Measurements from ENCODE around the gene LRCH1.

LRCH1 gene

GRCh38 chr13:46627462-46627861 lies 74.5 kb downstream of the LRCH1 start:
- H3K4me1 ChIP-seq (ENCODE audit: control insufficient read depth, insufficient read depth, low read length), result peaks cover 27% of the 10 kb centered on the region
- H3K4me3 ChIP-seq (ENCODE audit: low read length), result no peak overlapping the region
- H3K9ac ChIP-seq (ENCODE audit: low read length), result no peak overlapping the region
- H3K9me3 ChIP-seq (ENCODE audit: control insufficient read depth, low read length), result no peaks in the 10 kb centered on the region
- H3K27me3 ChIP-seq (ENCODE audit: control insufficient read depth, insufficient read depth, low read length), result no peaks in the 10 kb centered on the region
- no peaks in the 10 kb centered on the region for H3K36me3 ChIP-seq (ENCODE audit: control insufficient read depth, insufficient read depth, low read length)

DNA sequence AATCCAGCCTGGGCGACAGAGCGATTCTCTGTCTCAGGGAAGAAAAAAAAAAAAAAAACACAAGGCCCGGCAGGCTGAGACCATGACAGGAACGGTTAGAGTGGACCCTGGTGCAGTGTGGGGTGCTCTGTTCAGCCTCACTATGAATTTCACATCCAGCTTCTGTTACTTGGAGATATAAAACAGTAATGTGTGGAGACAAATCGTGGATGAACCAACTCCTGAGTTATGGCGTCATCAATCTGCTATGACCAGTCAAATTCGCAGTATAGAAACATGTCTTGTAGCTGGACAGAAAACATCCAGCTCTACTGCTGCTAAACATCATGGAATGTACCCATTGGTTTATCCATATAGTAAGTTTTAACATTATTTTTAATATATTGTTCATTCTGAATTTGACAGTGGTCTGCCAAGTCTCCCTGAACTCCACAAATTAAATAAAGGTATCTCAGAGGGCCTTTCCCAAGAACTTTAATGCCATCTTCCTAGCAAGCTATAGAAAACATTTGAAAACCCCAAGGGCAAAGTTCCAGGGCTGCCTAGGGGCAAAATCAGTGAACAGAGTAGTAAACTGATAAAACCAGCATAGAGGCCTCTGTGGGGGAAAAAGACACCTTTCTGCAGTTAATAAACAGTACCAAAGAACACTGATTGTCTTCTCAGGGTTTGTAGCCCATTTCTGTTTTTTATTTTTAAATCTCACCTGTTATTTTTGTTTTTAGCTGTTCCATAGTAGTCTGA lies 75.8 kb downstream of the LRCH1 start:
- peaks cover 27% of the 10 kb centered on the region for H3K4me1 ChIP-seq (ENCODE audit: control insufficient read depth, insufficient read depth, low read length)
- no peaks in the 10 kb centered on the region for H3K27me3 ChIP-seq (ENCODE audit: control insufficient read depth, insufficient read depth, low read length)
- no peaks in the 10 kb centered on the region for H3K36me3 ChIP-seq (ENCODE audit: control insufficient read depth, insufficient read depth, low read length)
- H3K9me3 ChIP-seq (ENCODE audit: control insufficient read depth, low read length), result no peaks in the 10 kb centered on the region
- H3K9ac ChIP-seq (ENCODE audit: low read length), result no peak overlapping the region
- H3K4me3 ChIP-seq (ENCODE audit: low read length), result no peak overlapping the region

DNA sequence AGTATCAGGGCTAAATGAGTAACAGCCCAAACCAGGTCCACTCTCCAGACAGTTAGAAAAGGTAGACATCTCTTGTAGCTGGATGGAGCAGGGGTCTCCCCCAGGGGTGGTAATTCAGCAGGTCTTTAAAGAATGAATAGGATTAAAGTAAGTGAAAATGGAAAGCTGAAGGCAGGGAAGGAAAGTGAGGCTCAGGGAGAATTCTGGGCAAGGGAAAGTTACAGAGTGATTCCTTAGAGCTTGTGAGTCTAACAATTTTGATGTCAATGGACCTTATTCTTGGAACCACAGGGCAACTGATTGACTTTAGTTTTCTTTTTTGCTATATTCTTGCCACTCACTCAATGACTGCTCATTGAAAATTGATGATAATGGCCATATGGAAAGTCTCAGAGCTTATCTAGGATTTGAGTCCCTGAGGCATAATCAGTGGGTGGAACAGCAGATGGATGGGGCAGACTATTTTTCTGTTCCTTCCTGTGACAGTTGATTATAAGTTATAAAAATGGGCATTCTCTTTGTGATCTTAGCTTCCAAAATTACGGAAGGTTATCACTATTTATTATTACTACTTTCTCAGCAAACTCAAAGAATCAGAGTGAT lies 76.9 kb downstream of the LRCH1 start:
- no peak overlapping the region for H3K9ac ChIP-seq (ENCODE audit: low read length)
- no peaks in the 10 kb centered on the region for H3K9me3 ChIP-seq (ENCODE audit: control insufficient read depth, low read length)
- peaks cover 27% of the 10 kb centered on the region for H3K4me1 ChIP-seq (ENCODE audit: control insufficient read depth, insufficient read depth, low read length)
- H3K27me3 ChIP-seq (ENCODE audit: control insufficient read depth, insufficient read depth, low read length), result no peaks in the 10 kb centered on the region
- H3K4me3 ChIP-seq (ENCODE audit: low read length), result no peak overlapping the region
- H3K36me3 ChIP-seq (ENCODE audit: control insufficient read depth, insufficient read depth, low read length), result no peaks in the 10 kb centered on the region

DNA sequence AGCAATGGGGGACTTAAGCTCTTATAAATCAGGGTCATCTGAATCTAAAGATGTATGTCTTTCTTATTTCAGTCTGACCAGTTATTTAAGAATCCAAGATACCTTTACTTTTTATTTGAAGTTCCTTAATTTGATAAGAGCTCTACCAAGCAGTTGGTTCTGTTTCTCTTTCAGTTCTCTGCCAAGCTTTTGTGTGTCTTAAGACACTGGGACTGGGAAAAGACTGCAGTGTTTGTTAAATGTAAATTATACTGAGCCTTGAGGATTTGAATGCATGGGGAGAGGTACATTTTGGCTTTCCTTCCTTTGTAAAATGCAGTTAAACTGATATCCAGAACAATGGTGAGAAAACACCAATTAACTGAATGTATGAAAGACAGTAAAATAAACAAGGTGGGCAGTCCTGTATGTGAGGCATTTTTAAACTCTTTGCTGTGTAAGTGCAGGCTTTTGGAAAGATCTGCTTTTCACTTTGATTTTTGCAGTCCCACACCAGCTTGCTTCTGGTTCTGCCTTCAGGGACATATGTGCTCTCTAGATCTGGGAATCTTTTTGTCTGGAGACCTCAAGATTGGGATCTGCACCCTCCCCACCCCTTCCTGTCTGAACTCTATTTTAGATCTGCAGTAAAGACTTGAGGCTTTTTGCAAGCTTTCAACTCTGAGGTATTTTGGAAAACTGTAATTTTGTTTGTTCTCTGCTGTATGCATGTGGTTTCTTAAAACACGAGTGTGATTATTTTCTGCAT lies 77.6 kb downstream of the LRCH1 start:
- no peaks in the 10 kb centered on the region for H3K36me3 ChIP-seq (ENCODE audit: control insufficient read depth, insufficient read depth, low read length)
- H3K27me3 ChIP-seq (ENCODE audit: control insufficient read depth, insufficient read depth, low read length), result no peaks in the 10 kb centered on the region
- no peaks in the 10 kb centered on the region for H3K9me3 ChIP-seq (ENCODE audit: control insufficient read depth, low read length)
- no peak overlapping the region for H3K4me3 ChIP-seq (ENCODE audit: low read length)
- H3K9ac ChIP-seq (ENCODE audit: low read length), result no peak overlapping the region
- H3K4me1 ChIP-seq (ENCODE audit: control insufficient read depth, insufficient read depth, low read length), result peaks cover 27% of the 10 kb centered on the region

GRCh38 chr13:46631179-46631542 lies 78.2 kb downstream of the LRCH1 start:
- Histone ChIP-seq H3K36me3 (ENCODE audit: control insufficient read depth, insufficient read depth, low read length) (no peaks in the 10 kb centered on the region), H3K27me3 (ENCODE audit: control insufficient read depth, insufficient read depth, low read length) (no peaks in the 10 kb centered on the region), H3K4me1 (ENCODE audit: control insufficient read depth, insufficient read depth, low read length) (peaks cover 27% of the 10 kb centered on the region), H3K9ac (ENCODE audit: low read length) (no peak overlapping the region), H3K9me3 (ENCODE audit: control insufficient read depth, low read length) (no peaks in the 10 kb centered on the region), H3K4me3 (ENCODE audit: low read length) (no peak overlapping the region)

- peaks cover 27% of the 10 kb centered on the region for H3K4me1 ChIP-seq (ENCODE audit: control insufficient read depth, insufficient read depth, low read length)
Measured at GRCh38 chr13:46632176-46632575, 79.2 kb downstream of the LRCH1 start.

GRCh38 chr13:46633416-46633815 lies 80.4 kb downstream of the LRCH1 start:
- Histone ChIP-seq H3K4me1 (ENCODE audit: control insufficient read depth, insufficient read depth, low read length) (peaks cover 27% of the 10 kb centered on the region), H3K9me3 (ENCODE audit: control insufficient read depth, low read length) (no peaks in the 10 kb centered on the region), H3K27me3 (ENCODE audit: control insufficient read depth, insufficient read depth, low read length) (no peaks in the 10 kb centered on the region), H3K9ac (ENCODE audit: low read length) (no peak overlapping the region), H3K36me3 (ENCODE audit: control insufficient read depth, insufficient read depth, low read length) (no peaks in the 10 kb centered on the region), H3K4me3 (ENCODE audit: low read length) (no peak overlapping the region)

More at GRCh38 chr13:46632176-46632575, 79.2 kb downstream of the LRCH1 start:
- H3K4me3 ChIP-seq (ENCODE audit: low read length), result no peak overlapping the region
- H3K27me3 ChIP-seq (ENCODE audit: control insufficient read depth, insufficient read depth, low read length), result no peaks in the 10 kb centered on the region
- no peaks in the 10 kb centered on the region for H3K36me3 ChIP-seq (ENCODE audit: control insufficient read depth, insufficient read depth, low read length)
- no peak overlapping the region for H3K9ac ChIP-seq (ENCODE audit: low read length)
- no peaks in the 10 kb centered on the region for H3K9me3 ChIP-seq (ENCODE audit: control insufficient read depth, low read length)

DNA sequence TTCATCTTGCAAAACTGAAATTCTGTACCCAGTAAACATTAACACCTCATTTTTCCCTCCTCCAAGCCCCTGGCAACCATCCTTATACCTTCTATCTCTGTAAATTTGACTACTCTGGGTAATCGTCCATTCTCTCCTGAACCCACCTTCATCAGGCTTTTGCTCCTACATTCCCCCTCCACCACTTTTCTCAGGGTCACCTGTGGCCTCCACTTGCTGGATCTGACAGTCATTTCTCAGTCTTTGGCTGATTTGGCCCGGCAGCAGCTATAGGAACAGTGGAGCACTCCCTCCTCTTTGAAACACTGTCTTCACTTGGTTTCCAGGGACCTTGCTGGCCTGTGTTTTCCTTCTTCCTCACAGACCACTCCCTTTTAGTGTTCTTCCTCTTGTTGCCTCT lies 83.5 kb downstream of the LRCH1 start:
- Histone ChIP-seq H3K4me1 (ENCODE audit: control insufficient read depth, insufficient read depth, low read length) (peaks cover 14% of the 10 kb centered on the region), H3K4me3 (ENCODE audit: low read length) (no peak overlapping the region)

DNA sequence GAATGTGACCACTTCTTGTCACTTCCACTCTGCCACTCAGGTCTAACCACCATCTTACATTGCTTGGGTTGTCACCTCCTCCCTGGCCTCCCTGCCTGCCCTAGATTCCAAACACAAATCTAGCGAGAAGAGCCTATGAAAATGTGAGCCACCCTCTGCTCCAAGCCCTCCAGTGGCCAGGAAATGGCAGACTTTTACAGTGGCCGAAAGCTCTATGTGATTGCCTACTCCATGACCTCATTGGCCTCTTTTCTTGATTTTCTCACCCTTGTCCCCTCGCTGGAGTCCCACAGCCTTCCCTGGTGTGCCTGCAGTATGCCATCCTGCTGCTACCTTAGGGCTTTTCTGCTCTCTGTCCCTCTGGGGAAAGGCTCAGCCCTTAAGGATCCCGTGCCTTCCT lies 84.2 kb downstream of the LRCH1 start:
- Histone ChIP-seq H3K4me3 (ENCODE audit: low read length) (no peak overlapping the region), H3K9me3 (ENCODE audit: control insufficient read depth, low read length) (no peaks in the 10 kb centered on the region), H3K9ac (ENCODE audit: low read length) (no peak overlapping the region), H3K4me1 (ENCODE audit: control insufficient read depth, insufficient read depth, low read length) (peaks cover 21% of the 10 kb centered on the region), H3K36me3 (ENCODE audit: control insufficient read depth, insufficient read depth, low read length) (no peaks in the 10 kb centered on the region), H3K27me3 (ENCODE audit: control insufficient read depth, insufficient read depth, low read length) (no peaks in the 10 kb centered on the region)

More for the DNA sequence above, 83.5 kb downstream of the LRCH1 start:
- Histone ChIP-seq H3K9ac (ENCODE audit: low read length) (no peak overlapping the region), H3K27me3 (ENCODE audit: control insufficient read depth, insufficient read depth, low read length) (no peaks in the 10 kb centered on the region), H3K36me3 (ENCODE audit: control insufficient read depth, insufficient read depth, low read length) (no peaks in the 10 kb centered on the region), H3K9me3 (ENCODE audit: control insufficient read depth, low read length) (no peaks in the 10 kb centered on the region)

DNA sequence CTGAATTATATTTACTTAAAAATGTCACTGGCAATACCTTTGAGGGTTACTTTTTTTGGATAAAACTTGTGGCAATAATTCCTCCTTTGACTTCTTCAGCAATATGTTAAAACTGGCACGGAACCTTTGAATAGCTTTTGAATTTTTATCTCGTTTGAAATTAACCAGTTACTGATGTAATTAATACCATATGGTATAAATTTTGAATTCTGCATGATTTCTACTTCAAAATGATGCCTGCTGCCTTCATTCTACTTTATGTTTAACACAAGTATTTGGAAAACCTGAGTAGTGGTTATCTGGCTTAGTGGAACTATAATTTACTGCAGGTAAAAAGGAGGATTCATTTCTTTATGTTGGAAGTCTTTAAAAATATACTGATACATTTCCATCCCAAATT lies 85.3 kb downstream of the LRCH1 start:
- no peak overlapping the region for H3K4me3 ChIP-seq (ENCODE audit: low read length)
- H3K36me3 ChIP-seq (ENCODE audit: control insufficient read depth, insufficient read depth, low read length), result no peaks in the 10 kb centered on the region
- peaks cover 27% of the 10 kb centered on the region for H3K4me1 ChIP-seq (ENCODE audit: control insufficient read depth, insufficient read depth, low read length)
- H3K27me3 ChIP-seq (ENCODE audit: control insufficient read depth, insufficient read depth, low read length), result no peaks in the 10 kb centered on the region
- H3K9ac ChIP-seq (ENCODE audit: low read length), result no peak overlapping the region
- no peaks in the 10 kb centered on the region for H3K9me3 ChIP-seq (ENCODE audit: control insufficient read depth, low read length)

DNA sequence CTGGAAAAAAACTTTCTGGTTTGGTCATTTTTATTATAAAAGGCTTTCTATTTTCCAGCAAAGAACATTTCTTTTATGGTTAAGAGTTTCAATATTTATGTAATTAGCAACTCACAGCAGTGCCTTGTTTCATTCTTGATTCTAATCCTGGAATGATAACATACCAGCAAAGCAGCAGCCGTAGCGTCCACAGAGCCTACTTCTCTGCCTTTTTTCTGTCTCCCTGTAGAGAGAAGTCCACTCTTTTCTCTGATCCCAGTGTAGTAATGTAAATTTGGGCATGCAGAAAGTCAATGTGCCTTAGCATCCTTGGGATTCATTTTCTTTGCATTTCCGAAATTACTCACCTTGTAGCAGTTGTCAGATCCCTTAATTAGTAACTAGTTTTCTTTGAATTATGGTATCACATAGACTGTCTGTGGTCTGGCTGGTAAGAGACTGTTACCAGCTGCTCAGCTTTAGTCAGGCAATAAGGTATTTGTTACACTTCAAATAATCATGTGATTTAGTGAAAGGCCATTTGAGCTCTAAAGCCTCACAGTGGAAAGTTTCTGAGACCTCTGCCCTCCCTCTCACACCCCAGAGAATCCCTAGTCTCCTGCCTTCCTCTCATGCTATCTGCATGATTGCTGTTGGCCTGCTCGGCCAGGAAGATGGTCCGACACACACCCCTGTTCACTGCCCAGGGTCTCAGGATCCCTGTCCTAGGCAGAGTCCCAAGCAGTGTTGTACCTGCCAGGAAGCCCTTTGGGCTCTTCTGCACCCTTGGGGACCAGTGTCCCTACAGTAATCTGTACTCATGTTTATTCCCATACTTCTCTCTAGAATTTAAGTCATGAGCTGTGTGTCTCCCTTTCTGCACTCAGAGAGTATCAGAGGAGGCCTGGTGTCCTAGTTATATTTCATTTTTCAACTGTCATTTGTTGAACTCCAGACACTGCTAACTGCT lies 86.3 kb downstream of the LRCH1 start:
- Histone ChIP-seq H3K27me3 (ENCODE audit: control insufficient read depth, insufficient read depth, low read length) (no peaks in the 10 kb centered on the region), H3K9me3 (ENCODE audit: control insufficient read depth, low read length) (no peaks in the 10 kb centered on the region), H3K4me1 (ENCODE audit: control insufficient read depth, insufficient read depth, low read length) (peaks cover 34% of the 10 kb centered on the region), H3K36me3 (ENCODE audit: control insufficient read depth, insufficient read depth, low read length) (no peaks in the 10 kb centered on the region), H3K4me3 (ENCODE audit: low read length) (no peak overlapping the region), H3K9ac (ENCODE audit: low read length) (no peak overlapping the region)
